ELR (cell line): ENCODE data around the gene TMEM207.

Experiments
- DNase-seq: peaks from one replicate; pipeline ENCODE4 v3.0.0-alpha.2; 2015; ENCODE audit warnings: low read depth

TMEM207 gene

GRCh38 chr3:190444006-190444405 lies 5.7 kb downstream of the TMEM207 start:
- no peak for DNase-seq

- DNase-seq, result peak; percentile 58
Measured at GRCh38 chr3:190443257-190443656, 6.4 kb downstream of the TMEM207 start.

GRCh38 chr3:190442240-190442639 lies 7.5 kb downstream of the TMEM207 start:
- DNase-seq, result no peak

GRCh38 chr3:190436331-190436730 lies 13.4 kb downstream of the TMEM207 start:
- no peak for DNase-seq

- peak; percentile 13 for DNase-seq
Measured at GRCh38 chr3:190435618-190436017, 14.1 kb downstream of the TMEM207 start.

- no peak for DNase-seq
Measured at GRCh38 chr3:190433626-190434025, 16.1 kb downstream of the TMEM207 start.

GRCh38 chr3:190432216-190432615 lies 17.5 kb downstream of the TMEM207 start:
- peak; percentile 44 for DNase-seq

- DNase-seq, result no peak
Measured at GRCh38 chr3:190430906-190431305, 18.8 kb downstream of the TMEM207 start.

- DNase-seq, result peak; percentile 47
Measured at GRCh38 chr3:190429681-190430080, 20.0 kb downstream of the TMEM207 start.

GRCh38 chr3:190426806-190427507 lies 22.7 kb downstream of the TMEM207 start:
- no peak for DNase-seq

- DNase-seq, result no peak
Measured at GRCh38 chr3:190425833-190426232, 23.9 kb downstream of the TMEM207 start.

GRCh38 chr3:190424478-190425439 lies 24.9 kb downstream of the TMEM207 start:
- DNase-seq, result peak; percentile 85

GRCh38 chr3:190424108-190424477 lies 25.6 kb downstream of the TMEM207 start:
- DNase-seq, result no peak

GRCh38 chr3:190414297-190414696 lies 35.4 kb downstream of the TMEM207 start:
- DNase-seq, result no peak

- DNase-seq, result no peak
Measured at GRCh38 chr3:190404715-190405114, 45.0 kb downstream of the TMEM207 start.

GRCh38 chr3:190401963-190402362 lies 47.7 kb downstream of the TMEM207 start:
- peak; percentile 15 for DNase-seq

- no peak for DNase-seq
Measured at GRCh38 chr3:190399677-190400076, 50.0 kb downstream of the TMEM207 start.

- DNase-seq, result no peak
Measured at GRCh38 chr3:190397889-190398288, 51.8 kb downstream of the TMEM207 start.

- DNase-seq, result no peak
Measured at GRCh38 chr3:190396001-190396400, 53.7 kb downstream of the TMEM207 start.

- no peak for DNase-seq
Measured at GRCh38 chr3:190388703-190389102, 61.0 kb downstream of the TMEM207 start.

- DNase-seq, result no peak
Measured at GRCh38 chr3:190387578-190388213, 62.0 kb downstream of the TMEM207 start, which contains the start of gene CLDN16. CLDN16 (plus strand) TSS chr3:190388163; CDS start chr3:190388330, 167 bp downstream.
